Activated CD8-positive, alpha-beta memory T cell treated with anti-CD3 and anti-CD28 coated beads for 48 hours (primary cell): ENCODE results near the gene GRK1.
"Not testable (repeated sequence)": the region's sequence is repeated elsewhere in the genome, so short reads cannot be mapped to it uniquely, and the experiment has no call there.

Experiments
- DNase-seq, 3 experiments: peaks; one replicate each; pipeline ENCODE4 v3.0.0-alpha.2; 2020; ENCODE audit warnings: low read depth in 2 of 3, low spot score in 2 of 3

Gene GRK1

GRCh38 chr13:113664751-113665596 is 2.0 kb upstream of the GRK1 start:
- no peak for DNase-seq

GRCh38 chr13:113665597-113666328 is 1.3 kb upstream of the GRK1 start:
- no peak for DNase-seq

GRCh38 chr13:113666329-113666670 is 719 bp upstream of the GRK1 start:
- no peak for DNase-seq

GRCh38 chr13:113667771-113668490 is 912 bp downstream of the GRK1 start:
- no peak for DNase-seq

GRCh38 chr13:113668491-113668971 is 1.5 kb downstream of the GRK1 start:
- DNase-seq = no peak

GRCh38 chr13:113669231-113669754 is 2.3 kb downstream of the GRK1 start:
- DNase-seq = no peak

GRCh38 chr13:113669755-113670341 is 2.8 kb downstream of the GRK1 start:
- DNase-seq = no peak

- no peak for DNase-seq
Observed at GRCh38 chr13:113670541-113670940, 3.5 kb downstream of the GRK1 start.

GRCh38 chr13:113671066-113672001 is 4.3 kb downstream of the GRK1 start:
- no peak for DNase-seq

- DNase-seq = no peak
Observed at GRCh38 chr13:113672002-113672651, 5.1 kb downstream of the GRK1 start.

- DNase-seq = no peak
Observed at GRCh38 chr13:113722921-113723320, 55.9 kb downstream of the GRK1 start.

- DNase-seq = no peak
Observed at GRCh38 chr13:113723410-113724015, 56.5 kb downstream of the GRK1 start.

- no peak for DNase-seq
Observed at GRCh38 chr13:113724016-113724758, 57.2 kb downstream of the GRK1 start.

GRCh38 chr13:113724780-113725315 is 57.8 kb downstream of the GRK1 start:
- DNase-seq = peak; percentile 66 to 84 (median 72)

- not testable (repeated sequence) for DNase-seq
Observed at GRCh38 chr13:113725329-113726105, 58.5 kb downstream of the GRK1 start.

- not testable (repeated sequence) for DNase-seq
Observed at GRCh38 chr13:113726106-113726821, 59.2 kb downstream of the GRK1 start.
